Measurements from ENCODE around the gene GJC2.

GRCh38 chr1:228190182-228190581, 40.5 kb downstream of the GJC2 start:
- no peak for TF ChIP-seq CTCF (IDR thresholded peaks at IDR 0.05)
- no peak for TF ChIP-seq EZH2 (IDR thresholded peaks at IDR 0.05; ENCODE audit: borderline replicate concordance, insufficient read depth, low read depth, low read length, poor library complexity, severe bottlenecking)
